Effector memory CD4-positive, alpha-beta T cell (primary cell): ENCODE data around the gene RPP25L.

Experiments used
- DNase-seq, 3 donors: peaks; one replicate each; pipeline ENCODE4 v3.0.0-alpha.2; 2020
- H3K27ac ChIP-seq: 2 replicates; pipeline ENCODE4 v1.7.0; 2013; ENCODE audit warnings: mild to moderate bottlenecking, low read length, moderate library complexity; ENCODE audit not compliant: insufficient read depth, poor library complexity, severe bottlenecking
- H3K27me3 ChIP-seq: replicated peaks from 2 replicates; pipeline ENCODE4 v1.7.0; 2013; ENCODE audit warnings: mild to moderate bottlenecking, low read length; ENCODE audit not compliant: insufficient read depth, control insufficient read depth, poor library complexity, severe bottlenecking
- H3K36me3 ChIP-seq: 2 replicates; pipeline ENCODE4 v1.7.0; 2013; ENCODE audit warnings: mild to moderate bottlenecking, low read length, moderate library complexity; ENCODE audit not compliant: control insufficient read depth, insufficient read depth
- H3K4me1 ChIP-seq: 2 replicates; pipeline ENCODE4 v1.7.0; 2013; ENCODE audit warnings: low read length, mild to moderate bottlenecking; ENCODE audit not compliant: control insufficient read depth, insufficient read depth, poor library complexity, severe bottlenecking
- H3K4me3 ChIP-seq: 2 replicates; pipeline ENCODE4 v1.7.0; 2013; ENCODE audit warnings: low read length, low read depth, mild to moderate bottlenecking; ENCODE audit not compliant: insufficient read depth, poor library complexity, severe bottlenecking
- H3K9me3 ChIP-seq: 2 replicates; pipeline ENCODE4 v1.7.0; 2013; ENCODE audit warnings: mild to moderate bottlenecking, low read length, moderate library complexity; ENCODE audit not compliant: control insufficient read depth

Gene RPP25L

DNA sequence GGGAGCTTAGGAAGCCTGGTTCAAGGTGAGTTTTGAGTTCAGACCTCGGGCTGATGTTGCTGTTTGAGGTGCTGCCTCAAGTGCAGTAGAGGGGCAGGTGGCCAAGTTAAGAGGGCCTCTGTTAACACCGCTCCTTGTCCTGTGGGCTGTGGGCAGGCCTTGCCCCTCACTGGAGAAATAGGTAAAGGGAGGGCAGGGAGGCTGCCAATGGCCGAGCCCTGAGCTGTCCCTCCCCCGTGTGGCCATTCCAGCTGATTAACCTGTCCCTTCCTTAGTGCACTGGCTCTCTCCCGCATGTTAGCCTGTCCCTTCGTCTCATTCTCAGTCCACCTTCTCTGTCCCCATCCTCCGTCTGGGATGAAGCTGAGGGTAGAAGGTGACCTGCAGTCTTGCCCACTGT is 43.8 kb downstream of the RPP25L start:
- no peaks in the 10 kb centered on the region for H3K36me3 ChIP-seq
- no peaks in the 10 kb centered on the region for H3K4me1 ChIP-seq
- no peaks in the 10 kb centered on the region for H3K9me3 ChIP-seq
- H3K27ac ChIP-seq = no peak overlapping the region
- DNase-seq = no peak
- no peaks in the 10 kb centered on the region for H3K27me3 ChIP-seq
- no peak overlapping the region for H3K4me3 ChIP-seq

DNA sequence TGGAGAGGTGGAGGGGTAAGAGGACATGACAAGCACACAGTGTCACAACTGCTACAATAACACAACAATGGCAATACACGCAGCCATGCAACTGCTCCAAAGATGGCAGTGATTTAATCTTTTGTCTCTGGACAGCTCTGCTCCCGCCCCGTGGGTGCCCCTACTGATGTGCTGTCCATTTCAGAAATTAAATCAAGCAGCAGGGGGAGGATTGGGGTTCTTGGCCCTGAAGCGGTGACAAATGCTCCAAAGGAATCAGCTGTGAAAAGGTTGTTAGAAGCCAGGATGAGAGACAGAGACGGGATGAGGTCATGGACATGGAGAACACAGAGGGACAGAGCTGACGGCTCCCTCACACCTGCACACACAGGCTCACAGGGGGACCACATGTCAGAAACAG is 44.9 kb downstream of the RPP25L start:
- H3K4me3 ChIP-seq = no peak overlapping the region
- no peaks in the 10 kb centered on the region for H3K36me3 ChIP-seq
- peaks cover 4% of the 10 kb centered on the region for H3K9me3 ChIP-seq
- no peaks in the 10 kb centered on the region for H3K27me3 ChIP-seq
- H3K4me1 ChIP-seq = no peaks in the 10 kb centered on the region
- no peak for DNase-seq
- H3K27ac ChIP-seq = no peak overlapping the region

DNA sequence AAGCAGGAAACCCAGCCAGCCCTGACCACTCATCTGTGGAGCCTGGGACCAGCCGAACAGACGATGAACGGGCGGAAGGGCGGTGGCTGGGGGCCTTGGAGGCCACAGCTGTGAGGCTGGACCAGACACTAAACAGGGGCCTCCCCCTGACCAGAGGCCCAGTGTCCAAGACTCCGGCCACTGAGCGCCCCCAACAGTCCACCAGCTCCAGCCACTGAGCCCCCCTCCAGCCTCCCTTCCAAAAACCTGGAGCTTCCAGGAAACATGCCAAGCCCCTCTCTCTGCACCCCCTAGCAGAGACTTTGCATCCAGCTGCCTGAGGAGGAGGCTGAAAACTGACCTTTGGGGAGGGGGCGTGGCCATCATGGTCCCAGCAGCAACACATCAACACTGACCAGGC is 45.6 kb downstream of the RPP25L start:
- H3K4me3 ChIP-seq = no peak overlapping the region
- H3K27me3 ChIP-seq = no peaks in the 10 kb centered on the region
- H3K4me1 ChIP-seq = no peaks in the 10 kb centered on the region
- DNase-seq = no peak
- H3K36me3 ChIP-seq = no peaks in the 10 kb centered on the region
- no peak overlapping the region for H3K27ac ChIP-seq
- H3K9me3 ChIP-seq = peaks cover 4% of the 10 kb centered on the region

DNA sequence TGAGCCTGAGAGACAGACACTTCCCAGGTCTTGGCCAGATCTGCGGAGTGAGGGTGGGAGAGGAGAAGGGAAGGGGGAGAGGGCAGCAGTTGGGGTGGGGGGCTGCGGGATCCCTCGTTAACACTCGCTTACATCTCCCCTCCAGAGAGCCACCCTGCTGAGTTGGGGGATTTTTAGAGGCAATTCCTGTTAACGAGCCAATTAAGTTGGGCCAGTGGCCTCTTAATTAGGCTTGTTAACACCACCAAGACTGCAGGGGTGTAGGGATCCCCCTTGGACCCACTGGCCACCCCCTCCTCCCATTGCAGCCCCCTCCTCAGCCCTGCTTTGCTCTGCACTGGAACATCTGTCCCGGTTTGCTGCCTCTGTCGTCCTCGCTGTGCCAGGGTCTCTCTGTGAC is 46.0 kb downstream of the RPP25L start:
- peaks cover 4% of the 10 kb centered on the region for H3K9me3 ChIP-seq
- no peaks in the 10 kb centered on the region for H3K36me3 ChIP-seq
- H3K4me3 ChIP-seq = no peak overlapping the region
- no peak overlapping the region for H3K27ac ChIP-seq
- no peak for DNase-seq
- H3K4me1 ChIP-seq = no peaks in the 10 kb centered on the region
- H3K27me3 ChIP-seq = no peaks in the 10 kb centered on the region

DNA sequence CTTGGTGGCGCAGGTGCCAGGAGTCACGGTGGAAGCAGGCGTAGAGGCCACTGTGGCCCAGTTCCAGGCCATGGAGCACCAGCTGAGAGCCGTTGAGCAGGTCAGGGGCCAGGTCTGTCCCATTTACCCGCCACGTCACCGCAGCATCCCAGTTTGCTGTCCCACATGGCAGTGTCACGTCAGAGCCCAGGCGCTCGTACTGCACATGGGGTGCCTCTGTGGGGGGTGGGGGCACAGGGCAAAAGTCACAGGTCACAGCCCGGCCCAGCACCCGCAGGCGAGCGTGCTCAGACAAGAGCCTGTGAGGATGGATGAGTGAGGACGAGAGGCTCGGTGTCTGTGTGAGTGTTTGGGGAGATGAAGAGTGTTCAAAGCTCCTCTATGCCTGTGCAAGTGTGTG is 47.3 kb downstream of the RPP25L start:
- Histone ChIP-seq H3K4me3 (no peak overlapping the region), H3K4me1 (no peaks in the 10 kb centered on the region), H3K36me3 (no peaks in the 10 kb centered on the region), H3K9me3 (peaks cover 4% of the 10 kb centered on the region), H3K27me3 (no peaks in the 10 kb centered on the region), H3K27ac (no peak overlapping the region)
- DNase-seq = no peak

DNA sequence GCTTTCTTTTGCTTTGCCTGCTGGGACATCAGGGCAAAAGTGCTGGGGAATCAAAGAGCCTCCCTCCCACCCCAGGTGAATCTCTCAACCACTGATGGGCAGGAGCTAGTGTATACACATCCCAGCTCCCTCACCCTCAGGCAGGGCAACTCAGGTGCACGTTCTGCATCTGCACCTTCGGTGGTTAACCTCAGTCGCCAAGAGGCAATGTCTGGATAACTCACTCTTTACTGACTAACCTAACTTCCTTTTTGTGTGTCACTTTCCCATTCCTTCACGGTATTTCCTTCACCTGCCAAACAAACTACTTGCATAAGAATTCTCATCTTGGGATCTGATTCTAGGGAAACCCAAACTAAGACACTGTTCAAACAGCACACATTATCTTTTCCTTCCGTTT is 48.6 kb downstream of the RPP25L start:
- no peaks in the 10 kb centered on the region for H3K36me3 ChIP-seq
- no peaks in the 10 kb centered on the region for H3K27me3 ChIP-seq
- DNase-seq = no peak
- peaks cover 4% of the 10 kb centered on the region for H3K9me3 ChIP-seq
- no peak overlapping the region for H3K4me3 ChIP-seq
- no peak overlapping the region for H3K27ac ChIP-seq
- no peaks in the 10 kb centered on the region for H3K4me1 ChIP-seq

DNA sequence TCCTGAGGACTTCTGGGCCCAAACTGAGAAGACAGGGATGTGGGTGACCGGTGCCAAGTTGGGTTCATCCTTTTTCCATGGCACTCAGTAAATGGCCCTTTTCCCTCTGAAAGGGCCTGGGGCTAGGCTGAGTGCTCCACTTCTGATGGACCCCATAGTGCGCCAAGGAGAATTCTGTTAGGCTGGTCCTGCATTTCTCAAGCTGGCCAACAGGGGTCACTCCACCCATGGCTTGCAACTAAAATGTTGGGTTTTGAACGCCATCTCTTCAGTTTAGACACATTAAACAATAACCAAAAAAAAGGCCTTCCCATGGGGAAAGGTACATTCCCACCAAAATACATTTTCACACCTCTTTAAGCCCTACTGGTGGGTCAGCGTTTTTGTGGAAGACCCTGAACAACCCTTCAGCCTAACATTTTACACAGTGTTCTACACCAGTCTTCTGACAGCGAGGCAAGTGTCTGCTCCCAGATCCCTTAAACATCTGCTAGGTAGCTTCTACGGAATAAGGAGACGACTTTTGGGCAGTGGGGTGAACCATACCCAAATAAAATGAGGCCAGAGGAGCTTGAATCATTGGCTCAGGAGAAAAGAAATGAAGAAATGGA is 49.7 kb downstream of the RPP25L start:
- no peak for DNase-seq
- no peaks in the 10 kb centered on the region for H3K36me3 ChIP-seq
- no peaks in the 10 kb centered on the region for H3K27me3 ChIP-seq
- H3K9me3 ChIP-seq = peaks cover 4% of the 10 kb centered on the region
- no peak overlapping the region for H3K4me3 ChIP-seq
- no peak overlapping the region for H3K27ac ChIP-seq
- H3K4me1 ChIP-seq = no peaks in the 10 kb centered on the region

DNA sequence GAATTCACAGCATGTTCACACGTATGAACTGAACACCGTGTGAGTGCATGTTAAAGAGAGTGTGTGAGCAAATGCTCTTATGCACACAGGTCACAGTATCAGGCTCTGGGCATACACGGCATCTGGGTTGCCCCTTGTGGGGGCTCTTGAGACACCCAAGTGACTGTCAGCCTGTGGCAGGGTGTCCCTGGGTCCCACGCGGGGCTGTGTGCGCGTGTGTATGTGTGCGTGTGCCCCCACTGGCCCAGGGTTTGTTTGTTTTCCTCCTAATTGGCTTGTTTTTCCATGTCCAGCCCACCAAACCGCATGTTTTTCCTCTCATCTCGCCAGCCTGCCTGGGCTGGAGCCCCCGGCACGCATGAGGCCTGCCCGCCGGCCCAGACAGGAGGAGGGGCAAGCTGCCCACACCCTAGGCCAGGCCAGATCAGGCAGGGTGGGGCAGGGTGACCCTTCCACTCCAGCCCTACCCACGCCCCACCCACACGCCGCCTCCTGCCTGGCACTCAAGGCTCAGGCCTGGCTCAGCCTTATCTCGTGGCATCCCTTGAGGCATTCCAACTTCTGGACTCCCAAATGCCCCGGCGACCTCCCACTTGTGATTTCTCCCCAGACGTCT is 51.2 kb downstream of the RPP25L start:
- no peak overlapping the region for H3K4me3 ChIP-seq
- no peak overlapping the region for H3K27ac ChIP-seq
- H3K9me3 ChIP-seq = peaks cover 4% of the 10 kb centered on the region
- H3K27me3 ChIP-seq = no peaks in the 10 kb centered on the region
- no peaks in the 10 kb centered on the region for H3K36me3 ChIP-seq
- H3K4me1 ChIP-seq = no peaks in the 10 kb centered on the region
- DNase-seq = no peak
